Ureter (tissue), 1 donor: Measurements from ENCODE around the gene AGTRAP. TPM values are rescaled to one million over a fixed set of nuclear protein-coding genes. Genes with fewer than 3 reads are reported as not detected.

Experiments
- DNase-seq: peaks from one replicate; pipeline ENCODE4 v3.0.0-alpha.2; 2020; ENCODE audit warnings: low spot score
- total RNA-seq: library from RNA; stranded (reverse); gene quantifications from one replicate; pipeline ENCODE4 v1.2.4, GENCODE V29; 2023
- donor health status: DM: yes; HTN: yes; CAD: no.

The AGTRAP gene, protein sequence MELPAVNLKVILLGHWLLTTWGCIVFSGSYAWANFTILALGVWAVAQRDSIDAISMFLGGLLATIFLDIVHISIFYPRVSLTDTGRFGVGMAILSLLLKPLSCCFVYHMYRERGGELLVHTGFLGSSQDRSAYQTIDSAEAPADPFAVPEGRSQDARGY
- total RNA-seq: 33.1 TPM

DNA sequence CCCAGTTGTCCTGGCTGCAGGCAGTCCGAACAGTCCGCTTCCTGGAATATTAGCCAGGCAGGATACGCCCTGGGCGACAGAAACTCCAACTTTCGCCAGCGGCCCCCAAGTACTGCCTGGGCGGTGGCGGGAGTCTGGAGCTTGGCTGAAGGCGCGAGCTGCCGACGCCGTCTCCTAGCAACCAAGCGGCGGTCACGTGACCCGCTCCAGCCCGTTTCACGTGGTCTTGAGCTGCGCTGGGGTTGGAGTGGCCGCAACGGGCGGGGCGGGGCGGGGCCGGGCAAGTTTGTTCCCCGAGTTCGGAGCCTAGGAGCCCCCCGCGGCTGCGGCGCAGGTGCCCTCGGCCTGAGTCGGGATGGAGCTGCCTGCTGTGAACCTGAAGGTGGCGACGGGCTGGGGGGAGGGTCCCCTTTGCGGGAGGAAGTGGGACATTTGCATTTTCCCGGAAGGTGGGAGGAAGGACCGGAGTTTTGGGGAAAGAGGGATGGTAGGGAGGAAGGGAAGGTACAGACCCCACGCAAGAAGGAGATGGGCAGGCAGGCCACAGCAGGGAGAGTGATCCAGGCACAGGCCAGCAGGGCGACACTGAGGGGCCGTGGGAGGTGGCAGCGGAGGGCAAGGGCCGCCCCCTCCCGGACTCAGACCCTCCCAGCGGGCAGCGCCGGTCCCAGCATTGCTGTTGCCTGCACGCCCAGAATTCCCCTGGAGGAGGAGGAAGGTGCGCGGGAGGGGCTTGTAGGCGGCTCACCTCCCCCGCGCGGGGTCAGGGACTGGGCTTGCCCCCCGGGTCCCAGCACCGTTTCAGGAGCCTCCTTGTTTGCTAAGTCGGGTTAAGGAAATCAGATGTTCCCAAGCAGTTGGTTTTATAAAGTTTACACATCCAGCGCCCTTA lies at the start of gene AGTRAP:
AGTRAP (plus strand) TSS at position 283 of the 892 bp plus-strand sequence; CDS start at position 356, 73 bp downstream.
- peak; percentile 96 for DNase-seq

DNA sequence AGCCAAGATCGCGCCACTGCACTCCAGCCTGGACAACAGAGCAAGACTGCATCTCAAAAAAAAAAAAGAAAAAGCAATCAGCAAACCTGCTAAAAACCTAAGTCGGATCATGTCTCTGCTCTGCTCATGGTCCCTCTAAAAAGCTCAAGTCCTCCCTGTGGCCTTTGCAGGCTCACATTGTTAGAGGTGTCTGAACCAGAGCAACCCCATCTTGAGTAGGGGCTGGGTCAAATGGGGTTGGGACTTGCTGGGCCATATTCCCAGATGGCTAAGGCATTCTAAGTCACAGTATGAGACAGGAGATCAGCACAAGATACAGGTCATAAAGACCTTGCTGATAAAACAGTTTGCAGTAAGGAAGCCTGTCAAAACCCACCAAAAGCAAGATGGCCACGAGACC lies 47.4 kb upstream of the AGTRAP start:
- no peak for DNase-seq

DNA sequence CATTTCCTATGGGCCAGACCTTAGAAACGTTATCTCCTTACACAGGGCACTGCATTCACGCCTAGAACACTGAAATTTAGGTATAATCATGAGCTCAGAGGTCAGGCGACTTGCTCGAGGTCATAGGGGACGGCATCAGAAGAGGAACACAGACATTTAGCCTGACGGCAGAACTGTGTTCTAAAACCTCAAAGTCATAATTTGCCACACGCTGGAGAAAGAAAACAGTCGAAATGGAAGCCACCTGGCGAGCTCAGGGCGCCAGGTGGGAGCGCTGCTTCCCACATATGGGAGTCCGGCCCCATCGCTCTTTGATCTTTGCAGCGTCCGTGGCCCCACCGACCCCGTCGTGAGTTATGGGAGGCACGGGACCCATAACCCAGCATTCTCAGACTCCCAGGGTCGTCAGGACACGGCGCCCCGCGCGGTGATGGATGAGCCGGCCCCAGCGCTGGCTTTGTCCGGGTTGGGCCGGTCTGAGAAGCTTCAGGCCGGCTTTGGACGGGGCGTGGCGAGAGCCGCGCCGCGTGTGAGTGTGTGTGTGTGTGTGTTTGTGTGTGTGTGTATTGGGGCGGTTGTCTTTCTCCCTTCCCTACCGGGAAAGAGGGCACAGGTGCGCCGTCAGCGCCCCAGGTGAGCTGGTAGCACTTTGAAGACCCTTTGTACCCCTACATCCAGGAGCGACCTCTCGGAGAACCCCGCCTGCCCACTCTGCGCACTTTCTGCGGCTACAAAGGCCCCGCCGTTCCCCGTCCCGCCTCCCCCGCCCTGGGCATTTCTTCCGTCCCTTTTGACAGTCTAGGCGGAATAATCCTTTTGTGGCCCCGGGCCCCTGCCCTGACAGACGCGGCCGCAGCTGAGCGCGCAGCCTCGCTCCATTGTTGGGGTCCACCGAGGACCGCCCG lies 45.3 kb upstream of the AGTRAP start:
- no peak for DNase-seq

DNA sequence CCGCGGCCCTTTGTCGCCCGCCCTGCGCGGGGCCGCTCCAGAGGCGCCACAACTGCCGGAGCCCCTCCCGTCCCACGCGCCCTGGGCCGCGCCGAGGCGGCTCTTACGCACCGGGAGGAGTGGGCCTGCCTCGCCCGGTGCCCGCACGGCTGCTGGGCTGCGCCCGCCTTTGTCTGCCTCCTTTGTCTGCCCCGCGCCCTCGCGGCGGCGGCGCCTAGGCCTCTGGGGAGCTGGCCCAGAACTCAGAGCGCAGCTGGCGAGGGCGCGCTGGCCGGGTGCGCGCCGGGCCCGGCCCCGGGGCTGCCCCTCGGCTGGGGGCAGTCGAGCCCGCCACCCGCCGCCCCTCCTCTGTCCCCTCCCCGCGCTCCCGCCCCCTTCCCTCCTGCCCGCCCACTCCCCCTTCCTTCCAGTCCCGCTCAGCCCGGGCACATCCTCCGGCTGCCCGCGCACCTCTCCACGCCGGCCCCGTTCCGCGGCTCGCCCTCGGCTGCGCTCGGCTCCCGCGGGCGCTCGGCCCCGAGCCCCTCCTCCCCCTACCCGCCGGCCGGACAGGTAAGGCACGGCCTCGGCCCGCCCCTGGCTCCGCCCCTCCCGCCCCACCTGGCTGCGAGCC lies 44.5 kb upstream of the AGTRAP start, which contains the start of gene DRAXIN:
DRAXIN (plus strand) TSS at position 409 of the 613 bp plus-strand sequence. CDS start 14,549 bp downstream, outside the sequence.
- DNase-seq: no peak

DNA sequence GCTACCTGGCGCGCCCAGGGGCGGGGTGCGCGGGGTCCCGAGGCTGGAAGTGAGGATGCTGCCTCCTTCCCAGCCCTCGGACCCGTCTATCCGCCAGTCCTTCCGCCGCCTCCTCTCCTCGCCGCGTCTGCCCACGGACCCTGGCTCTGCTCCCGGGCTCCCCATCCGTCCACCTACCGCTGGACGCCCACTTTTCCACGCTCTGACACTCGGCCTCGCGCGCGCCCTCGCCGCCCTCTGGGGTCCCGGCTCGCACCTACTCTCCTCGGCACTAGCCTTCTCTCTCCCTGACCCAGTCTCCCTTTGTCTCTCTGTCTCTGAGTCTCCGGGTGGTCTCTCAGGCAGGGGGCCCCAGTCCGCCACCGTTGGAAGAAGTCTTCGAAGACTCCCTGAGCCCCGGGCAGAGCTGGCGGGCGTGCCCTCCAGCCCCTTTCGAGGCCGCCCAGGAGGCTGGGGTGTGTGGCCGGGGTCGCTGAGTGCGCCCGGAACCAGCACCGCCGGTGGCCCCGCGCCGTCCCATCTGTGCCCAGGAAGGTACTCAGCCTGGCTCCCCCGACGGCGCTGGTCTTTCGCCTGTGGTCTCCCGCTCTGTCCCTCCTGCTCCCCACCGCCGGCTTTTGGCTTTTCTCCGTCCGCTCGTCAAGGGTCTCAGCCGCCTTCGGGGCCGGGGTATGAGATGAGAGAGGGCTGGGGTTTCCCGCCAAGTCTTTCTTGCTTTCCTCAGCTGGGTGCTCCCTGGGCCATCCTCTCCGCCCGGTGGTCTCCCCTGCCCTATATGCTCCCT lies 43.8 kb upstream of the AGTRAP start:
- DNase-seq: no peak

DNA sequence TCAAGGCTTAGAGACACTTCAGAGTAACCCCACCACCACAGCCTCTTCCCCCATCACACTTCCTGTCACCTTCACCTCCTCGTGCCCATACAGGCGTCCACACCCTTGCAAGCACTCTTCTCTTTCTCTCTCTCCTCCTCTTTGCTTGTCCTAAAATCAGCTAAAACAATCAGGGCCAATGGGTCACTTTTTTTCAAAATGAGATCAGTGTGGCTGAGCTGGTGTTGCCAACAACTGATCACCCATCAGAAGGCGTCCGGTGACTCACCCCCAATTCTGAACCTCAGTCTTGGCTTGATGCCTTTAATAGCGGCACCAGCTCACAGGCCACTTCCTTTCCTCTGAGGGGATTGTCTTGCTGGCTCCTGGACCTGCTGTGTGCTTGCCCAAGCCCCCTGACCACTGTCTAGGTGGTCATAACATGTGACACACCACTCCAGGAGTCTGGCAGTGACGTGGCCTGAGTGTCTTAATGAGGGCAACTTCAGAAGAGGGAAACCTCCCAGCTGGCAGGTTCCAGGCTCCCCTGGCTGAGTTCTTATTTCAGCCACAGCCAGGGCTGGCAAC lies 42.8 kb upstream of the AGTRAP start:
- no peak for DNase-seq

DNA sequence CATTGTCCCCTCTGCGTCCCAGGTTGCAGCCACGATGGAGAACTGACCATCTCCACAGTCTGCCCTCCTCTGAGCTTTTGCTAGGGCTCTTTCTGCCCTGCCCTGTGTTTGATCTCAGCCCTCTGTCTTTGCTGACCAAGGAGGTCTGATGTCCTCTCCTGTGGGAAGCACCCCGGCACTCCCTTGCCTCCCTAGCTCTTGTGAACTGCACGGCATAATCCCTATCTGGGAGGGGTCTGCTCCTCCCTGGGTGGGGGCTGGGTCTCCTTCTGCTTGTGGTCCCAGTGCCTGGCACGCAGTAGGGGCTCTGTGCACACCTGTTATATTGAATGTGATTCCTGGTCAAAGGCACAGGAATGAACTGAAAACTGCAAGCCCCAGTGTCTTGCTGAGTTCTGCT lies 42.0 kb upstream of the AGTRAP start:
- no peak for DNase-seq

DNA sequence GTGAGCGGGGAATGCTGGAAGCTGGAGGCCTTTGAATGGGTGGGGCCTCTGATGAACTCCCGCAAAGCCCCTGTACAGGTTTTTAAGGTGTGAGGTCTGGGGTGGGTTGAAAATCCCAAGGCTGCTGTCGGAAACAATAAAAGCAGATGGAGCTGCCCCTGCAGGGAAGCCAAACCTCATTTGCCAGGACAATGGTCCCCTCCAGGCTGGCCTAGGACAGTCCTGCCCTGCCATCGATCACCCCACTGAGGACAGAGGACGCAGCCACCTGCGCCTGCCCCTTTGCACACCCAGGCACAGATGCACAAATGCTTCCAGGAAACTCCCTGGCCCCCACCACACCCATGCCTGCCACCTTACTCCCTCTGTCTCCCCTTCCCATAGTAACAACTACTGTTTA lies 40.1 kb upstream of the AGTRAP start:
- DNase-seq: no peak

DNA sequence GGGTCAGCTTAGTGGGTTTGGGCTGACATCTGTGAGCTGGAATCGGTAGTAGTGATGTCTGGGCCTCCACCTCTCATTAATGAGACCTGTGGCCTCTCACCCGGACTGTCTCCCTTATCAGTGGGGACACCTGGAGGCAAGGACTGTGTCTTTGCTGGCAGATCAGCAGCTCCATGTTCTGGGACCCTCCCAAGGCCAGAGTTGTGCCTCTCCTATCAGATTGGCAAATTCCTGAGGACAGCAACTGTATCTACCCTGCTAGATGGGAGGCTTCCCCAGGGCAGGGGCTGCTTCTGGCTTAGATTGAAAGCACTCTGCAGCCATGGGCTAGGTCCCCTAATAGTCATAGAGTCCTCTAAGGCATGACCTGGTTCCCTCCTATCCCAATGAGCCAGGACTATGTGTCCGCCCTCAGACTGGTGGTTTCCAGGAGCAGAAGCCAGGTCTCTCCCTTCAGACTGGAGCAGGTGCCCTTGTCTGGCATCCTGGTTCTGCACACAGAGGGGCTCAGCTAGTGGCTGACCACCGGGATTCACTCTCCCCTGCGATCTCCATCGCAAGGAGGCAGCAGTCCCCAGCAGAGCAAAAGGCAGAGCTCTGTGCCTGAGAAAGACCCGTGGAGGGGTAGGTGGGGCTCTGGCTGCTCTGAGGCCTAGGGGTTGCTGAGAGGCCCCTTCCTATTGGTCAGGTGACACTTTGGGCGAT lies 38.6 kb upstream of the AGTRAP start:
- no peak for DNase-seq

DNA sequence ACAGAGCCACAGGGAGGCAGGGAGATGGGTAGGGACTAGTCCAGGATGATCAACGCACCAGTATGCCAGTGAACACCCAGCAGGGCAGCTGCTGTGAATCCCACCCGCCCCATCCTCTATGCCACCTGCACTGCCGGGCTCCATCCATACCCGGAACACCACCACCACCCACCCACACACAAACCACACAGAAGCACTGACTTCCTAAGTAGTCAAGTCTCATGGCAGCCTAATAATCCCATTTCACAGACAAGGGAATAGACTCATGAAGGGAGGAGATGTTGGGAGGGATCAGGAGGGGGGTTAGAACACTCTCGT lies 38.1 kb upstream of the AGTRAP start:
- DNase-seq: no peak

DNA sequence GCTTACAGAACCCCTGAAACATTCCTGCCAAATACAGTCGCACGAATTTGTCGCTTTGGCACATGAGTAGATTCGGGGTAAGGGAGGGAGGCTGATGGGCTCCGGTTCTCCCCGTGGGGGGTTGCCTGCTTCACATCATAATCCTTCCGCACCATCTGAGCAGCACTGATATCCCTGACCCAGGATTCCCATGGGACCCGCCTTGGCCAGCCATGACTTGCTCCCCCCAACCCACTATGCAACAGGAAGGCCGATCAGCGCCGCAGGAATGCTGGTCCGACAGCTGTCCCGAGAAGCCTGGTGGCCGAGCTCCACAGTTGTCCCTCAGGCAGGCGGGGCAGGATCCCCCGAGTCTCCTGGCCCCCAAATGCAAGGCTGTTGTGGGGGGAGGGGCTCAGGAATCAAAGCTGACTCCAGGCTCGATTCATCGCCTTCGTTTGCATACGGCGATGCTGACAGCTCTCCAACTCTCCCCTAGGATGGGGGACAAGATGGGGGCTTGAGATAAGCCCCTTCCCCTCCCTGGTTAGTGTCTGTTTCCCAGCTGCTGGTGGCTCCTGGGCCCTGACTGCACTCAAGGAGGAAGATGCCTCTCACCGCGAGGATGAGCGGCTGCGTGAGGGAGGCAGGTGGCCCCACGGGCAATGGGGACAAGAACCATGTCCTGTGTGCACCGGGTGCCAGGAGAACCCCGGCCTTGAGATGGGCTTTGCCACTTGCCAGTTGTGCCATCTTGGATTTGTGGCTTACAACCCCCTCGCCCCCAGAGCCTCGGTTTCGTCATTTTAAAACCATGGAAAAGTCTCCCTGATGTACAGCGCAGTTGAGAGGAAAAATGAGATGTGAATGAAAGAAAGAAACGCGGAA lies 35.1 kb upstream of the AGTRAP start:
- DNase-seq: no peak

DNA sequence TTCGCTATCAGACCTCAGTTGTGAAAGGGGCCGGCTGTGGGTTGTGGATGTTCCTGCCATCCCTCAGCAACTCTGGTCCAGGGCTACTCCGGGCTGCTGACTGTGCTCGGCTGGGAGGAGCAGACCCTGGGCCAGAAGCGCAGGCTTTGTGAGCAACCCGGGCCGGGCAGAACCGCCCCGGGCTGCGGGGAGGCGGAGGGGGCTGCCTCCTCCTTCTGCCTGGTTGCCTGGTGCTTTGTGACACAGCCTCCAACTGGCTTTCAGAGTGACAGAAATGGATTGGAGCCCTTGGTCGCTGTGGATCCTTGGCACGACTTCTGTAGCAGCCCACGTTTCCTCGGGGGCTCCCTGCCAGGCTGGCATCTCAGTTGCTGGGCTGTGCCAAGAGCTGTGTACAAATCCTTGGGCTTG lies 34.4 kb upstream of the AGTRAP start:
- no peak for DNase-seq

DNA sequence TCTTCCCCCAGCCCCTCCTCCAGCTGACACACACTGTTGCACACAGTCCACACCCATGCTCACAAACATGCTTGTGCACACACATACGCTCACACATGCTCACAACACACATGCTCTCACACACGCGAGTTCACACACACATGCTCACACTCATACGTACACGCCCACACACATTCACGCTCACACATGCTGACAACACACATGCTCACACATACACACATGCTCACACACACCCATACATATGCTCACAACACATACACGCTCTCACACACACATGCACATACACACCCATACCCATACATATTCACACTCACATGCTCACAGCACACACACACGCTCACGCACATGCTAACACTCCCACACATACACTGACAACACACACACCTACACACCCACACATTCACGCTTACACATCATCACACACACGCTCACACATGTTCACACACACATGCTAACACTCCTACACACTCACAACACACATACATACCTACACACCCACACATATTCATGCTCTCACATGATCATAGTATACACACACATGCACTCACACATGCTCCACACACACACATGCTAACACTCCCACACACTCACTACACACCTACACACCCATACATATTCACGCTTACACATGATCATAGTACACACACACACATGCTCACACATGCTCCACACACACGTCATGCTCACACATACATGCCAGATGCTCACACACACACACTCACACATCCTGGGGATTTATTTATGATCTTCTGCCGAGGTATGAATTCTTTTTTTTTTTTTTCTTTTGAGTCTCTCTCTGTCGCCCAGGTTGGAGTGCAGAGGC lies 33.7 kb upstream of the AGTRAP start:
- DNase-seq: no peak

DNA sequence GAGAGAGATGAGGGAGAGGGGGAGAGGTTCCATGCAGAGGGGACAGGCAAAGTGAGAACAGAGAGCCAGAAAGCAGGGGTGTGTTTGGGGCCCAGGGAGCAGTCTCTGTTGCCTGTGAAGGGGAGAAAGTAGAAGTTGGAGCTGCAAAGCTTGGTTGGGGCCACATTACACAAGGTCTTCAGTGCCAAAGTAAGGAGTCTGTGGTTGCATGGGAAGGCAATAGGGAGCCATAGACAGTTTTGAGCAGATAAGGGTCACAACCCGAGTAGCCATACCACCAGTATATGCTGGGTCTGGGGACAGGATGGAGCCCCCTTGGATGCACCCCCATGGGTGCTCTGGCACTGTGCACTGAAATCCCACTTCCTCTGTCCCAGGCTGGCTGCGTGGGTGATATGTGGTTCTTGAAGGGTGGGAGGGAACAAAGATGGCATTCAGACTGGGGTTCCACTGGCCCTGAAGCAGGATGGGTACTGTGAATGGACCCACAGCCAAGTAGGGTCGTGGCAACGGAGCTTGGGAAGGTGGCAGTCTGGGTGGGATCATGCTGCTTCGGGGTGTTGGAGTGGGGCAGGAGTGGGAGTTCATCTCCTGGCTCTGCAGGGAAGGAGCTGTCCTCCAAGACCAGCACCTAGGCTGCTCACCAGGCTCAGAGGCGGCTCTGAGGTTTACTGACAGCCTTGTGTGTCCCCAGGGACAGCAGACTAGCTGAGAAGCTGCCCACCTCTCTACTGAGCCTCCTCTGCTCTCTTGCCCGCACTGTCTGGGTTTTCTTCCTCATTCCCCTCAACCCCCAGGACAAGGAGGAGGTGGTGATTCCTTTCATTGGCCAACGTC lies 32.4 kb upstream of the AGTRAP start:
- no peak for DNase-seq

DNA sequence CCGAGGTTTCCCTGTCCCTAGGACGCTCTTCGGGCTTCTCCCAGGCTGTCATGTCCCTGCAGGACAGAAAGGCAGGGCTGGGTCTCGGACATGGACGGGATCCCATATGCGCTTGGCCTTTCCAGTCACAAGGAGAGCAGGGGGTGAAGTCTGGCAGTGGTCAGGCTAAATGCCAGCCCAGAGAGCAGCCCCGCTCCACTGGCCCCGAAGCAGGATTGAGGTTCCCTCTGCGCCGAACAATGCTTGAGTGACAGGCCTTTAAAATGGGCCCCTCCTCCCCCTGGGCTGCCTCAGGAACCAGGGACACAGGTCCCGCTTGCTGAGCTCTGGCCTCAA lies 31.8 kb upstream of the AGTRAP start:
- no peak for DNase-seq

DNA sequence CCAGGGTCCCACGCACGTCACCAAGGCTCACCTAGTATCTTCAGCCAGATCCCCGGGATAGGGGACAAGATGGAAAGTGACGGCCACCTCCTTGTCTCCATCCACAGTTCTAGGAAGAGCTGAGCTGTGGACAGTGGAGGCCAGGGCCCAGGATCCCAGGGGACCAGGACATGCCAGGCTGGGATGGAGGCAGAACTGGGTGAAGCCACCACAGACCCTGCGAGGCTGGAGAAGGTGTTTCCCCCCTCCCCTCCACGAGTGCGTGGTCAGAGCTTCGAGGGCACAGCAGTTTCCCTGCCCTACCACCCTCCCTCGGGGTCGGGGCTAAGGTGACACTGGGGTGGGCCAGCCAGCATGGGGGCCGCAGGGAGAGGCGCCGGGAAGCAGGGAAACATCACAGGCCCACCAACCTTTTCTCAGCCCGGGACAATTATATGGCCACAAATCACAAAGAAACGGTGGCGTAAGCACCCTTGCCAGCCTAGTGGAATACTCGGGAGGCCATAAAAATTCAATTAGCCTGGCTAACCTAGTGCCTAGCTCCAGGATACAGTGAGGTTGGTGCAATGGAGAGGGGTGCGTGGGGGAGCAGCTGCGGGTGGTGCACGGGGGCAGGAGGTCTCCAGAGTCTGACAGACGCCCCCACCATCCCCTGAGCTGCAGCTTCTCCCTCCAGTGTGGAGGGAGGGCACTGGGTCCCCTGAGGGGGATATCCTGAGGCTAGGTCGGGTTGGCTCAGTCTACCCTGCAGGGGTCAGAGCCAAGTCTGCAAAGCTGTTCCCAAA lies 31.1 kb upstream of the AGTRAP start:
- no peak for DNase-seq

DNA sequence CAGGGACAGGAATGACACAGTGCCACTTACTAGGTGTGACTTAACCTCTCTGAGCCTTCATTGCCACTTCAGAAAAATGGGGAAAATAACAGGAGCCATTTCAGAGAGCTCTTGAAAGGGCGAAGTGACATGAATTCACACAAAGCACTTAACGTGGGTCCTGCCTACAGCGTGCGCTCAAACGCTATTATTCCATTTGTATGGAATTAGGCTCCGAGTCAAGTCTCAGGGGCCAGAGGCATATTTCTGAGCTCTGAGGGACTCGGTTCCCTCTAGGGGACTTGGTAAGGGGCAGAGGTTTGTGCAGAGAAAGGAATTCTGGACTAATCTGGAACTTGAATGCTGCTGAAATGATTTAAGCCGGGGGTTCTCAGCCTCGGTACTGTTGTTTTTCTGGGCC lies 30.3 kb upstream of the AGTRAP start:
- DNase-seq: no peak
